NCI-H2196 (cell line): ENCODE data around the gene SDK1.
A peak's percentile ranks its signal among the peaks of the same experiment; 100 is the strongest.

Experiments used
- DNase-seq: peaks from one replicate; lab custom pipeline; 2025; ENCODE audit not compliant: unreplicated experiment; lab: John Stamatoyannopoulos, UW

The SDK1 gene

DNA sequence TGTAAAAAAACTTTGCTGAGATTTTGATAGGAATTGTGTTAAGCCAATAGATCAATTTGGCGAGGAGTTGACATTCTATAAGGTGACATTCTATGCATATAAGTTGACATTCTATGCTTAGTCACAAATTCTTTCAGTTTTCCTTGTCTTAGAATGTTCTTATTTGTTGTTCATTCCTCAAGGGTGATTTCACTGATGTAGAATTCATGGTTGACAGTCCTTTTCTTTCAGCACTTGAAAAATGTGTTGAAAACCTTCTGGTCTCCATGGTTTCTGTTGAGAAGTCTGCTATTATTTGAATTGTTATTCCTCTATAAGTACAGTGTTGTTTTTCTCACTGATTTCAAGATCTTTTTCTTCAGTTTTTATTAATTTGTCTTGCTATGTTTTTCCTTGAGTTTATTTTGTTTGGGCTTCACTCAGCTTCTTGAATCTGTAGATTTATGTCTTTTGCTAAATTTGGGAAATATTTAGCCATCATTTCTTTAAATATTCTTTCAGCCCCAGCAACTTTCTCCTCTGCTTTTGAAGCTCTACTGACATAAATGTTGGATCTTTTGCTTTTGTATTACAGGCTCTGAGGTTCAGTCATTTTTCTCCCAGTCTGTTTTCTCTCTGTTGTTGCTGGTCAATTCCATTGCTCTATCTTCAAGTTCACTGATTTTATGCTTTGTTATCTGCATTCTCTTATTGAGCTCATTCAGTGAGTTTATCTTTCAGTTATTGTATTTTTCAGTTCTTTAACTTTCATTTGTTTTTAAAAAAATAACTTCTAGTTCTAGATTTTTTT is 154.9 kb downstream of the SDK1 start:
- no peak for DNase-seq

DNA sequence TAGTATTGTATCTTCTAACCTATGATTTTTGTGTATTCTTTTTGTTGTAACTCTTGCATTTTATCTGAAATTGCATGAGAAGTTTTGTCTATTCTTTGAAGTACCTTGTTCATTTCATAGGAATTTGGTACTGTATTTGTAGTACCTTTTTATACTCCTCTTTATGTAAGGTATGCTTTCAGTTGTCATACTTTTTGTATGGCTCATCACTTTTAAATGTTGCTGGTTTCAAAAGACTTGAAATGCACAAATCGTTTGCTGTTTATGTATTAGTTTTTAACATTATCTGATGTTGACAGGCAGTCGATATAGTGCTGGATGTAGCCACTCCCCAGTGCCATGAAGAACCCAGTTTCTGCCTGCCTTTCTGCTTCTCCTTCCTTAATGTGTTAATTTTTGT is 158.1 kb downstream of the SDK1 start:
- no peak for DNase-seq

DNA sequence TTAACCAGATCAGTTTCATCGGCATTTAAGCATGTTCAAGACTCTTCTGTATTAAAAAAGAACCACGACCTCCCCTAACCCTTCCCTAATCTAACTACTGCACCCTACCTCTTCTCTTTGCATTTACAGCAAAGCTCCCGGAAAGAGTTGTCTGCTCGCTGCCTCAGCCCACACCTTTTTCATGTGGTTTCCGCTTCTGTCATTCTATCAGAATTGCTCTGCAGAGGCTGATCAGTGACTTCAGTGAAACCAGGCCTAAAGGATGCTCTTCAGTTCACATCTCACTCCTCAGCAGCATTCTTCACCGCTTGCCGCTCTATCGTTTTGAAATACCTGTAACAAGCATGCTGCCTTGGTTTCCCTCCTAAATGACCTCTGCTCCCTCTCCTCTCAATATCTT is 160.9 kb downstream of the SDK1 start:
- no peak for DNase-seq

DNA sequence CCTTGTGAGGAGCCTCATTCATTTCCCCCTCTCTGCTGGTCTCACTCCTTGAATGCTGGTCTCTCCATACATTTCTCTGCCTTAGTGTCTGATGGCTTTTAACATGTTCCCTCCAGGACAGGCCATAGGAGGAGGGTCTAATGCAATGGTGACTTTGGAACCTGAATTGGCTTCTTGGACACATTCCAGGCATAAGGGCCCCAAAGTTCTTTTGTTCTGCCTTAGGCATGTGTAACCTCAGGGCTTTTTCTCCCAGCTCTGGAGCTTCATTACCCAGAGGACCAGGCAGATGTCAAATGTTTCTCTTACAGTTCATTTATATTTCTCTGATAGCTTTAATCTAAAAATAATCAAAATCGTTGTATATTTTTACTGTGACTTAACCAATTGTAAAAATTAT is 162.6 kb downstream of the SDK1 start:
- no peak for DNase-seq

DNA sequence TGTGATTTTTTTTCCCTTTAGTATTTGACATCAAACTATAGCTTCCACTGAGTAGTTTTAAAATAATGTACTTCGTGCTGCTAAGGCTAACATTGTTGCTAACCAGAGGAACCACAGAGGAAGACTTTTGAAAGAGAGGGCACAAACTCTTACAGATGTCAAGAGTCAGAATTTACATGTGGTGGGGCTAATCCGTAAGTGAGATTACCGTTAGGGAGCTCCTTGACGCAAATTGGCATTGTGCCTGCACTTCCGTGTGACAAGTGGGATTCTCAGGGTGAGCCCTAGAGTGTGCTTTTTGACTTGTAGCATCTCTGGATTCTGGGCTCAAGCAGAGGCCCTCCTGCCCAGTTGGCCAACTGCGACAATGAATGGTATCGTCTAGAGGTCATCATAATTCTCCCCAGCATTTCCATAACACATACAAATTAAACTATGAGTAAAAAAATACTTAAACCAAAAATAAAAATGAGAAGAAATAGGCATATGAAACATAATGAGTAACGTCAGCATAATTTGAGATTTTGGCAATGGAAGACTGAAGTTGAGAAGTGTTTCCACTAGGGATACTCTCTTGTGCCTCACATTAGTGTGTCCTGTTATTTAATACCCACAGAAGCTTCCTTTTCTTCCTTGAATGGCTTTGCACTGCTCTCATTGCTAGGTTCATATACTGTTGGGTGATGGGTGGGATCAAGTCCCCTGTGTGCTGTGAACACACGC is 164.0 kb downstream of the SDK1 start:
- no peak for DNase-seq

DNA sequence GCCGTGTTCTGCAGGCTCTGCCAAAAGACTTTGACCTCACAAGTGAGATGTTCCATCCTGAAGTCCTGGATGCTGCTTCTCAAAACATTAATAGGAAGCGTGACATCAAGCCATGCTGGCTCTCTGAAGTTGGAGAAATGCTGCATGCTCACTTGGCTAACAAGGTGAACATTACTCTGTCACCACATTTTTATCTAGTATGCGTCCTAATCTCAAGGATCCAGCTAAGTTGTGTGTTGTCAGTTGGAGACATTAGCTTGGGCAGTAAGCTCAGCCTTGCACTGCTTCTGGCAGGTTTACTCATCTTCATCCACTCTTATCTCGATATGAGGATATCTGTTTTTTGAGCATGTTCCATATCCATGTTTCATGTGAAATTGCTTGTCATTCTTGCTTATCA is 165.2 kb downstream of the SDK1 start:
- DNase-seq = no peak

DNA sequence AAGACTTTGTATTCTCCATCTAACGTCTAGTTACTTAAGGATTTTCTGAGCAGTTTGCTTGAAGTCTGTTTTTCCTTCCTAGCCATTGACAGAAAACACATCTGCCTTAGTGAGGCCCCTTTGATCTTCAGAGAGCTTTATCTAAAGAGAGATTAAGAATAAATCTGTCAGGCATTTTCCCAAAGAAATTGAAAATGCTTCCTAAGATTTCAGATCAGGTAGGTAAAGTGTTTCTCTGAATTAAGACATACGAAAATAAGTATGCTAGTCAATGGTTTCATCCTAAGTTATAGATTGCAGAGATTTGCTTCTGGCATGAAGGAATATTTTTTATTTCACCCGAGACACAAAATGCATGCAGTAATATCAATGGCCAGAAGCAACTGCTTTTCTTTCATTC is 168.6 kb downstream of the SDK1 start:
- DNase-seq = no peak

DNA sequence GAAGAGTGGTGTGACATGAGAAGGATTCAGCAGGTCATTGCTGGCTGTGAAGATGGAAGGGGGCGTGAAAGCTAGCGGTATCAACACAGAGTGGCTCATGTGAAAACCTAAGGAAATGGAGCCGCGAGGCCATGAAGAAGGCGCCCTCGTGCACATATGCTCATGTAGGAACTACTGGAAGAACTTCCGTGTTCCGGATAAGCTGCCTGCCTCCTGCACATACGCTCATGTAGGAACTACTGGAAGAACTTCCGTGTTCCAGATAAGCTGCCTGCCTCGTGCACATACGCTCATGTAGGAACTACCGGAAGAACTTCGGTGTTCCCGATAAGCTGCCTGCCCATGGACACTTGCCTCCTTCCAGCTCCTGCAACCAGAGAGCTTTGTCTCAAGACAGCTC is 179.1 kb downstream of the SDK1 start:
- DNase-seq = no peak

DNA sequence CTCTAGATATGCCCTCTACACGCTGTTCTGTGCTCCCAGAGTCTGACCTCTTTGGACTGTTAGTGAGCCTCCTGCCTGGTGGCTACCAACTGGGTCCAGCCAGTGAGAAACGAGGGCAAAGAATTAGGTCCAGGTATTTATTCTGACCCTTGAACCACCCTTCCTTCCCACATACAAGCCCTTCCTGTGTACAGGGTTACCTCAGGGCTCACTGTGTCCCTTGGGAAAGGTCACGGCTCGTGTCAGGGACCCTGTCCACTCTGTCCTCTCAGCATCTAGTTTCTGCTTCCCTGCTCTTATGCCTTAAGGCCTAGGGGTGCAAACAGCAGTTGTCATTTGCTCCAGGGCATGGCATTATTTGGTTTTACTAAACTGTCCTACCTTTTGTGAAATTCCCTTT is 180.4 kb downstream of the SDK1 start:
- DNase-seq = no peak

DNA sequence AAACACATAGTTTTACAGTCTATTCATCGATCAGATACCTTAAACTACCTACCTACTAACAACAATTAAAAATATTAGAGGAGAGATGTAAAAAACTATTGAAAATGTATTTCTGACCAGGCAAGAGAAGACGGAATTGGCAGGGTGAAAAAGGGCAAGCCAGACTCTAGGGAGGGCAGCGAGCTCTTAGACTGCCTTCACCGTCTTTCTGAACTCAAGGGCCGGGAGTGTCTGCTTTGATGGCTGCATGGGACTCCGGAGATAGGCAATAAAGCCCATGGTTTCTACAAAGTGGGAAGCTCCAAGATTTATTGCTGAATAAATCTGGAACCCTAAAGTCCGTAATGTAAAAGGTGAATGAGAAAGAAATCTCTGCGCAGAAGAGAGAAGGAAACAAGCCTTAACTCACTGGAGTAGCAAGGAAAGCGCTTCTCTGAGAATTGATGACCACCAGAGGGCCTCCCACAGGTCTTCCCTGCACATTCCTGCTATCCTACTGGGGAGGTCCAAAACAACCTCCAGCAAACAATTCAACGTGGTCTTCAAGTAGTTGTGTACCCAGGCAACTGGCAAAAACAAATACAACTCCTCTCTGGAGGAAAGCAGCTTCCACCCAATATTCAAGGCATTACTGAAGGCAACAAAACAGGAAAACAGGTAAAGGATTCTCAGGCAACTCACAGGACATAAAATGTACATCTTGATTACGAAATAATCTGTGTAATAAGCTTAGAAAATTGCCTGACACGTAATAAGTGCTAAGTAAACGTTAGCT is 181.3 kb downstream of the SDK1 start:
- peak; percentile 10 for DNase-seq

DNA sequence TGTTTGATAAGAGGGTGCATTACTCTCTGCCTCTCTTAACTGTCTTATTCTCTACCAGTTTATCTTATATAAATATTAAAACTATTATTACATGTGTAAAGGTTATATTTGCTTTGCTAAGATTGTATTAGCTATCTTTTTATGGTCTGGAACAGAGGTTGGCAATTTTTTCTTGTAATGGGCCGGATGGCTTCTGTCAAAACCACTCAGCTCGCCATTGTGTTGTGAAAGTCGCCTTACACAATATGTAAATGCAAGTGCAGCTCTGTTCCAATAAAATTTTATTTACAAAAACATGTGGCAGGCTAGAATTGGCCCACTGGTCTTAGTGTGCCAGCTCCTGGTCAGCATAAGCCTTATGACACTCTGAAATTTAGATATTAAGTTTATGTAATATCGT is 185.8 kb downstream of the SDK1 start:
- DNase-seq = no peak

DNA sequence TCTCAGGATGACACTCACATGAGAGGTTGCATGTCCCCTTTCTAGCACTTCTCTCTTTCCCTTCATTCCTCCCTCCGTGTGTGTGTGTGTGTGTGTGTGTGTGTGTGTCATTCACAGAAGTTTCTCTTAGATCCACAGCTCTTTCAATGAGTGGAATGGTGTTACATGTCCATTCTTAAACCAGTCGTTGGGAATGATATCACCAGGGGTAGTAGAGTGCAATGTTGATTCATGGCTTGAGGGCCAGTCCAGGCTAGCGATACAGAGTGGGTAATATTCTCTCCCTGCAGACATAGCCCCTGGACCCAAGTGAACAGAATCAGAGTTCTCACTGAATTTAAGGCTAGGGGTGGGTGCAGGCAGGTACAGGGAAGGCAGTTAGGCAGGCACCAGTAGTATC is 187.8 kb downstream of the SDK1 start:
- no peak for DNase-seq

DNA sequence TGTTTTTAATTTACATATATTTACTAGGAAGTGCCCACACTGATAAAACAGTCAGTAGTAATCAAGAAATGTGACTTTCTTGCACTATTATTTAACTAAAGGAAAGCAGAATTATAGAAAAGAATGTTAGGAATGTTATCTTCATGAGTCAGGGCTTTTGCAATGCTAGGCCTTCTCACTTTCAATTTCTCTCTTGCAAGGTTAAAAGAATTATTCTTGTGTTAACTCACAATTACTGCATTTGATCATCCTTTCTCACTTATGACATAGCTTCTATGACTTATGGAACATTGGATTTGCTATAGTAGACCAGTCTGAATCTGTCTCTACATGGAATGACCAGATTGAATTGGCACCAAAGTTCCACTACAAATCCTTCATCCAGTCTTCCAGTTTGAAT is 192.4 kb downstream of the SDK1 start:
- no peak for DNase-seq

DNA sequence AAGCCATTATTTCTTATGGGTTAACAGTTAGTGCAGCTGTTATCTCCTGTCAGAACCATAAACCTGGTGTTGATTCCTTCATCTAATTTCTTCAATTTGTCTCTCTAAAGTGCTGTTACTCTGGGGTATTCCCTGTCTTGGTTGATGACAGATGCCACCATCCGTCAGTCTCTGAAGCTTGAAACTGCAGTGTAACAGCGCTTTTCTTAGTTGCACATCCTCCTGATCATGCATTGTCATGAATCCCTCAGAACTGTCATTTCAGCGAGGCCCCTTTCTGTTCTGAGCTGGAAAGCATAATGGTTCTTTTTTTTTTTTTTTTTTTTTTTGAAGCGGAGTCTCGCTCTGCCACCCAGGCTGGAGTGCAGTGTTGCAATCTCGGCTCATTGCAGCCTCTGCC is 193.9 kb downstream of the SDK1 start:
- no peak for DNase-seq

DNA sequence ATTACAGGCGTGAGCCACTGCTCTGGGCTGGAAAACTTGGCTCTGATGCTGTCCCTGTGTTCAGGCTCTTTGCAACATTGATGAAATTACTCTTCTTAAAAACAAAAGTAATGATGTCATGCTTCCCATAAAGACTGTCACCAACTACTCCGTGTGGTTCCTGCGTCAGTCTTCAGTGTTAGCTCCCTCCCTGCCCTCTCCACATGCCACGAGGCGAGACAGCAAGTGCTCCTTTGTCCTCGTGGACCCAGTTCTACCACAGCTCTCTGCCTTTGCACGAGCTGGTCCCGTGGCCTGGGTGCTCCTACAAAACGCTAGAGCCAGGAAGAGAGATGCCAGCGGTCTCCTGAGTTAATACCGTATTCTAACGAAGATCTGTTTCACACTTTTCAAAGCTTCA is 194.5 kb downstream of the SDK1 start:
- DNase-seq = no peak

DNA sequence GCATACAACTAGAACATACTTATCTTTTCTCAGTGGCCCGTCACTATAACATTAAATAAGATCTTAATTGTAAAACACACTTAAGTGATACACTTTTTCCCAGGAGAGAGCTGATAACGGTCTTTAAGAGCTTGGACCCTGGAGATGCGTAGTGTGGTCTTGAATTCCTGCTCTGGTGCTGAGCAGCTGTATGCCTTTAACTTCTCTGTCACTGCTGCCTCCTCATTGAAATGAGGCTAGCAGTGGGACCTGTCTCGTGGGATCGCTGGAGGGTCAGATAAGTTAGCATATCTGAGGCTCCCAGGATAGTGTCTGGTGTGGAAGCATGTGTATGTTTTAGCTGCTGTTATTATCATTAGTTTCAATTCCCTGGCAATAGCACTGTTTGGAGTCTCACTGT is 194.9 kb downstream of the SDK1 start:
- DNase-seq = no peak

DNA sequence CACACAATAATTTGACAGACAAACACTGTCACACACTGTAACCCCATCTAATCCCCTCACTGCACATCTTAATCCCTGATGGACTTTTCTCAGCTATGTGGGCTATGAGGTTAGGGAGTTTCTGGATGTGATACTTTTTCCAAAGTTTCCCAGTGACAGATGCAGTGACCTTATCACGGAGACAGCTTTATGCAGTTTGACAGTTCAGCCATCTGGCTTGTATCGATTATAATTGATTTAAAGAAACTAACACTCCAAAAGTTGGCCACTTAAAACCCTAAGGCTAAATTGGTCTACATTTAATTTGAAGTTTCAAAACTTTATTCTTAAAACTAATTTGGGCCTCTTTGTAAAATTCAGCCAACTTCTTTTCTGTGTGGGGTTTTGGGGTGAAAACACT is 196.7 kb downstream of the SDK1 start:
- DNase-seq = no peak

DNA sequence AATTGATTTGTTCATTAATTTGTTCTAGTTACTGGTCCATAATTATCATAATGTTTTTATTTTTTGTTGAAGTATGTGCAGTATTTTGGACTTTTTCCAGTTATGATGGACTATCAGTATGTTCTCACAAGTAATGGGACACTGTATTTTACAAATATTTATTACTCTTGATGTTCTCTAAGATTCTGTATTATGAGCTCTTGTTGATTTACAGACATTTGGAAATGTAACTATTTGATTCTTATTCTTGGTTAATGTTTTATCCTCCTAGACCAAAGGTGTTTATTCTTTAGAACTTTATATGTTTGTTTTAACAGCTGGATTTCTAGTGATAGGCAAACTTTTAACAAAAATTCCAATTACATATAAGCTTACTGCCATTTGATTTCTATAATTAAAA is 200.6 kb downstream of the SDK1 start:
- DNase-seq = no peak

DNA sequence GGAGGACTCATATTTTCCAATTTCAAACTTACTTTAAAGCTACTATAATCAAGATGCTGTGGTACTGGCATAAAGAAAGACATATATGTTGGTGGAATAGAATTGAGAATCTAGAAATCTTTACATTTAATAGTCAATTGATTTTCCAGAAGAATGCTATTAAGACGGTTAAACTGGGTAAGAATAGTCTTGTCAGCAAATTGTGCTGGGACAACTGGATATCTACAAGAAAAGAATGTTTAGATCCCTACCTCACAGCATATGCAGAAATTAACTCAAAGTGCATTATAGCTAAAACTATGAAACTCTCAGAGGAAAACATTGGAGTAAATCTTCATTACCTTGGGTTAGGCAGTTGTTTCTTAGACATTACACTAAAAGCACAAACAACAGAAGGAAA is 203.3 kb downstream of the SDK1 start:
- DNase-seq = no peak

DNA sequence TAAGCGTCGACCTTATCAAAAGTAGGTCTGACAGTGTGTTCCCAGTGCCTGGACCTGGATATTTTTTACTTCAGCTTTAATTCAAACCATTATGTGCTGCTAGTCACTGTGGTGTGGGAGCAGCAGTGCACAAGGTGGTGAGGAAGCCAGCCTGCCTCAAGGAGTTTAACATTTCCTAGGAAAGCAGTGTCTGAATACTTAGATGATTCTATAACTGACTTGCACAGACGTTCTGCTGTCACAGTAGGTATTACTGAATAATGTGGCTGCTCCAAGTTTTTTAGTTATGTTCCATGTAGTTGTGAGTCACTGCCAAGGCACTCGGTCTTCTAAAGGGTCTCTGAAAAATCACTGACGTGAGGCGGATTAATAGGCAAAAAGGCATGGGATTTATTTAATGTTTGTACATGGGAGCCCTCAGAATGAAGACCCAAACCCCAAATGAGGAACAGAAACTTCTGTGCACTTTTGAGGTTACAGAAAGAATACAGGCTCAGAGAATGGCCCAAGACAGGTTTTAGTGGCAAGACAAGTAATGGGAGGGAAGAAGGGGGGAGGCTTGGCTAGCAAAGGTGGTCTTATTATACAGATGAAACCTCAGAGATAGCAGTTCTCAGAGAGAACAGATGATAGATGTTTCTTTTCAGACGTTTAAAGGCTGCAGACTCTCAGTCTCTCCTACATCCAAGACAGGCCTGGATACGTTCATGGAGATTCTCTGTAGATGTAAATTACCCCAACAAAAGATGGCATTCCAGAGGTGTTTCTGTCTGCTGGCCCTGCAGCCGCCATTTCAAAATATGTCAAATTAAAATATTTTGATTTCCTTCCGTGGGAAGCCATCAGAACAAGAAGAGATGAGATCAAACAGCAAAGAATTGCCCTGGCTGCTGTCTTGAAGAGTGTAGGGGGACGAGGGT is 209.3 kb downstream of the SDK1 start:
- no peak for DNase-seq

DNA sequence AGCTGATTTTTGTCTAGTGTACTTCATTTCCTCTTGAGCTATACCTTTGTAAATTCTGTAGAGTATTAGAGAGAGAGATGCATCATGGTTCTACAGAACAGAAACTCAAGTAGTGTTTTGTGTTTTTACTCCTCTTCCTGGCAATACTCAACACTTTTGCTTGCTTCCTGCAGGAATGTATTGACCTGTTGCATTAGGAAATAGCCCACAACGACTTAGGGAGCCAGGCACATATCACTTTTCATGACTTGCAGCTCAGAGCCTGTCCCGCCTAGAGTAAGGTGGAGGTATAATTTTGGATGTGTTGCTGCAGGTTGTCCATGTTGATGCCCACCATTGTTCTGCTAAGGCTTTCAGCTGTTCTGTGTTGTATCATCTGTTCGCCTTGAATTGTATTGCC is 216.3 kb downstream of the SDK1 start:
- DNase-seq = no peak
